Measurements from ENCODE around the gene BRPF1.
A peak's percentile ranks its signal among the peaks of the same experiment; 100 is the strongest.

The BRPF1 gene

DNA sequence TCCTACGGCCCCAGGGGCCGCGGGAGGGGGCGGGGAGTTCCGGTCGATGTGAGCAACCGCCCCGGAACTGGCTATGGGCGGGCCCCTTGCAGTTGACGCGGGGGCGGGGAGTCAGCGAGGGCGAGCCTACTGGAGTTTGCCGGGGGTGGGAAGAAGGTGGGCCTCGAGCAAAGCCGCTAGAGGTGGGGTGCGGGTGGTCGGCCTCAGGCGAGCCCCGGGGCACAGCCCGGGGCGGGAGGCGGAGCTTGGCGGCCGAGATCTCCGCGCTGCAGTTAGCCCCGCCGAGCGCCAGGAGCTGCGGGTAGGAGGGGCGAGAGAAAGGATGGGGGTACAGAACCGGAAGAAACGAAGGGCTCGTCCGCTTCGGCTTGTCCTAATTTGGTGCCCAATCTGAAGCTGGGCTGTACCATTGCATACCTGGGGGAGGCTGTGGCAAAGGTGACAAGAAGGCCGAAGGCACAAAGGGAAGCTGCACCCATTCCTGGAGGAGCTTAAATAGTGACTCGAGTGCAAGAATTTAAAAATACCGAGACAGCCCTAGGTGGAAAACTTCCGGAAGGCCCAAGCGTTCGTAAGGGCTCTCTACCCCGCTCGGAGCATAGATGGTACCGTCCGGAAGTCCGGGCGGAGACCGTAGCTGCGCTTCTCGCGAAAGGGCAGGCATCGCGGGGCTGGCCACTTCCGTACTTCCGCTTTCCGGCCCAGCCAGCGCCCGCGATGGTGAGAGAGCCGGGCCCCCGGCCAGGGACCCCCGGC lies 61.0 kb downstream of the BRPF1 start, which contains the start of the genes ARPC4 and TADA3:
Gene ARPC4, plus strand, starts transcription at position 678 of the 756 bp plus-strand sequence. Its CDS starts 40 bp downstream, at position 718.
Gene TADA3, minus strand, starts transcription at position 69 of the 756 bp plus-strand sequence. CDS start 1,007 bp downstream, outside the sequence.
- DNase-seq: peak; percentile 92

DNA sequence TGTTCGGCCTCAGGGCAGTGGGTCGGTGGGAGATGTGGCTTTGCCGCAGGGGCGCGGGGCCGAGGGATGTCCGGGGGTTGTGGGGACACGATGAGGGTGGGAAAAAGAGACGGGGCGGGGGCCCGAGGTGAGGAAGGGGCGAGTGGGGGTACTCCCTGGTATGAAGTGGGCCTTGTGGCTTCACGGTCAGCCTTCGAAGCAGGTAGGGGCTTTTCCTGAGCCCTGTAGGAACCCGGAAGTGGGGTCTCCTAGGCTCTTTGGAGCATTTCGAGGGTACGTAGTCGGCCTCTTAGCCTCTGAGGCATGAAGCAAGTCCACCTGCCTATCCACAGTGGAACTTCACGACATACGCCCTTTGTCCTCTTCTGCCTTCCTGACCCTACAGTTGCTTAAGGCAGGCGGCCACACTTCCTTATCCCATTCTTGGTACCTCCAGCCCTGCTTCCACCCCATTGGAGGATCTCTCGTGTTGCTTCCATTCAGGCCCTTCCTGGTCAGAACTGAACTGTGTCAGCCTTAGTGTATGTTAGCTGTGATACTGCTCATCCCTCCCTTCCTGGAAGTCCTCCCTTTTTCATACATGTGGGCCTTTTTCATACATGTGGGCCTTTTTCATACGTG lies 61.7 kb downstream of the BRPF1 start:
- DNase-seq: peak; percentile 50

DNA sequence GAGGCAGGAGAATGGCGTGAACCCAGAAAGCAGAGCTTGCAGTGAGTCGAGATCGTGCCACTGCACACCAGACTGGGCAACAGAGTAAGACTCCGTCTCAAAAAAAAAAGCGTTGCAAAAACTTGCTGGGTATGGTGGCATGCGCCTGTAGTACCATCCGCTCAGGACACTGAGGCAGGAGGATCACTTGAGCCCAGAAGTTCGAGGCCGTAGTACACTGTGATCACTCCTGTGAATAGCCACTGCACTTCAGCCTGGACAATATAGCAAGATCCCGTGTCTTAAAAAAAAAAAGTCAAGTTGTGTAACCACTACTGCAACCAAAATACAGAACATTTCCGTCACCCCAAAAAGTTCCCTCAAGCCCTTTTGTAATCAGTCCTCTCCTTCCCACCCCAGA lies 62.9 kb downstream of the BRPF1 start:
- no peak for DNase-seq

DNA sequence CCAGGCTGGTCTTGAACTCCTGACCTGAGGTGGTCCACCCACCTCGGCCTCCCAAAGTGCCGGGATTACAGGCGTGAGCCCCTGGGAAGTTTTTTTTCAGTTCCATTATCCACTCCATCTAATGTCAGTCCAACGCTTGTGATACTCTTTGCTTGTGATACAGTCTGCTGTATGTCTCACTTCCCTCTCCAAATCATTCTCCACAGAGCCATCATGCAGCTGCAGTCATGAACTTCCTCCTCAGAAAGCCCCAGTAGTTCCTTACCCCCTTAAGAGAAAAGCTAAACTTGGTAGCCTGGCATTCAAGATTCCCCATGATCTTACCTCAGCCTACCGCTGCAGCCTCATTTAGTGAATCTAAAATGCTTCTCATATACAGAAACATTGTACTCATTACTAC lies 63.7 kb downstream of the BRPF1 start:
- no peak for DNase-seq

DNA sequence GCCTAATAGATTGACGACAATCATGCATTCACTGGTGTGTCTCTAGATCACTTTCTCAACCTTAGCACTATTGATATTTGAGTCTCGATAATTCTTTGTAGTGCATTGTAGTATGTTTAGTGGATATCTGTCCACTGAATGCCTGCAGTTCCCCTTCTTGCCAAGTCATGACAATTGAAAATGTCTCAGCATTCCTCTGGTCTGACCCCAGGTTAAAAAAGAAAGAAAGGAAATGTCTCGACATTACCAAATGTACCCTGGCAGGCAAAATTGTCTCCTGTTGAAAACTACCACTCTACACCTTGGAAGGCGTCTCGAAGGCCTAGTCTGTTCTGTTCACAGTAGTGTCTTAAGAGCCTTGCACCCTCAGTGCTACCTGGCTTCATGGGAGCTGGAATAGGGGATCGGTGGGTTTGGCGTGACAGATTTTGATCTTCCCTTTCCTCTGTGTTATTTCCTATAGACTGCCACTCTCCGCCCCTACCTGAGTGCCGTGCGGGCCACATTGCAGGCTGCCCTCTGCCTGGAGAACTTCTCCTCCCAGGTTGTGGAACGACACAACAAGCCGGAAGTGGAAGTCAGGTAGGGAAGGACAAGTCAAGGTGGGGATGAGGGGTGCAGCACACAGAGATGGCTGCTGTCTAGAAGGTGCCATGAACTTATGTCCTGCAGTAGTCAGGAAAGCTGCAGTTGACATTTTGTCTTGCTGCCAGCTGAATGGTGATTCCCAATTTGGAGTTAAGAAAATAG lies 65.8 kb downstream of the BRPF1 start:
- no peak for DNase-seq

Measured in activated CD4-positive, alpha-beta T cell treated with anti-CD3 and anti-CD28 coated beads for 48 hours (primary cell).